ENCODE results near the gene SHKBP1. TPM values are rescaled to one million over a fixed set of nuclear protein-coding genes. Genes with fewer than 3 reads are reported as not detected.

The SHKBP1 gene
- total and polyA plus RNA-seq, 9 of the 15 experiments (the other 6 are each of a cell fraction or from before 2014, with no cell fraction given): 1.2 to 58.1 (median 22.3) TPM

DNA sequence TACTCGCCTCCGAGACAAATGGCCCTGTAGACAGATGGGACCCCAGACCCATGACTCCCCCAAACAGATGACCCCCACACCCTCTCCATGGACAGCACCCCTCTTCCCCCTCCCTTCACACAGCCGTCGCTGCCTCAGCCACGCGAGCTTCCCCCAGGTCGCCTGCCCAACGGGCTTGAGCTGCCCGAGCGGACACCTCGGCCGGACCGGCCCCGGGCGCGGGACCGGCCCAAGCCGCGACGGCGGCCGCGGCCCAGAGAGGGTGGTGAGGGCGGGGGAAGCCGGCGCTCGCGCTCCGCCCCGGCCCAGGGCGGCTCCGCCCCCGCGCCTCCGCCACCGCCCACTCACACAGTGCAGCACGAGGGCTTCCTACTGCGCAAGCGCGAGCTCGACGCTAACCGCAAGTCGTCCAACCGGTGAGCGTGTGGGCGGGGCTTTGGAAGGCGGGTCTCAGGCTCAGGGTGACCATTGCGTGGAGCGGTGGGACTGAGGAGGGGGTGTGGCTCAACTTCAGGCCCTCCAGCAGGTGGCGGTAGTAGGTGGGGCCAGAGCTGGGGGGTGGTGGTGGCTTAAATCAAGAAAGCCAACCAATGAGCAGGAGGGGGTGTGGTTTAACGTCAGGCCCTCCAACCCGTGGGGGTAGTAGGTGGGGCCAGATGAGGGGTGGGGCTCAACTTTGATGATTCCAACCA, 6.2 kb upstream of the SHKBP1 start (continued):
- TF ChIP-seq FOXA3 (CRISPR knock-in tag; conservative IDR thresholded peaks at IDR 0.05 in 1 of 2, IDR thresholded peaks at IDR 0.05 in 1 of 2): peak in 1 of 2 experiments; percentile 52; a peak in 1 of 4 replicates
- TF ChIP-seq ATF7 (IDR thresholded peaks at IDR 0.05): peak; percentile 77
- TF ChIP-seq, protein P1, sequence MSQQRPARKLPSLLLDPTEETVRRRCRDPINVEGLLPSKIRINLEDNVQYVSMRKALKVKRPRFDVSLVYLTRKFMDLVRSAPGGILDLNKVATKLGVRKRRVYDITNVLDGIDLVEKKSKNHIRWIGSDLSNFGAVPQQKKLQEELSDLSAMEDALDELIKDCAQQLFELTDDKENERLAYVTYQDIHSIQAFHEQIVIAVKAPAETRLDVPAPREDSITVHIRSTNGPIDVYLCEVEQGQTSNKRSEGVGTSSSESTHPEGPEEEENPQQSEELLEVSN (IDR thresholded peaks at IDR 0.05; ENCODE audit: borderline replicate concordance in 1 of 2, extremely low read depth in 1 of 2, insufficient read depth in 1 of 2, insufficient read length in 1 of 2, low read depth in 1 of 2, low read length in 1 of 2, poor library complexity in 1 of 2, severe bottlenecking in 1 of 2): peak; percentile 88 to 97

DNA sequence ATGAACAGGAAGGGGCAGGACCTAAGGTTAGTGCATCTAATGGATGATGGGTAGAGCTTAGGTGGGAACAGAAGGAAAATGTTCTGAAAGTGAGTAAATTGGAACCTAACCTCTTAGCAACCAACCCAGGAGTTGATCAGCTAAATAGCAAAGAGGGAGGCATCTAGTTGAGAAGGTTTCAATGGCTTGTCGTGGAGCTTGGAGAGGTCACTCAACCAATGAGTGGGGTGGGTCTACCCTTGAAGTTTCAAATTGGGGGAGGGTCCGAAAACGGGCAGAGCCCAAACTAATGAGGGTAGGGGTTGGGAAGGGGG, 5.7 kb upstream of the SHKBP1 start:
- POLR2A ChIA-PET: interaction anchor here (0.5 to 1.5 kb wide), 9 partner anchors 15 to 741 kb away, joined by 3 to 6 read pairs (median 3); no protein-coding TSS in a partner anchor
- no peaks in the 10 kb centered on the region for H3K9me1 ChIP-seq (ENCODE audit: control insufficient read depth, insufficient read depth, low read length)
- intact Hi-C loops (cut with micrococcal nuclease): no loop called here
- no peak overlapping the region for H3K4me3 ChIP-seq
- 15% methylated on average over 3 of the region's 3 CpGs for WGBS (ENCODE audit: insufficient coverage, low coverage, missing lambda C conversion rate)
- H3K79me2 ChIP-seq (ENCODE audit: control insufficient read depth, insufficient read depth, low read length): no peaks in the 10 kb centered on the region
- DNase-seq (ENCODE audit: extremely low read depth in 1 of 4, low spot score in 3 of 4): no peak
- H2AFZ ChIP-seq (ENCODE audit: low read depth, low read length): peak overlapping the region; percentile 64
- no peak overlapping the region for H3K9ac ChIP-seq (ENCODE audit: insufficient read depth in 1 of 2, low read depth in 2 of 2, low read length in 2 of 2)
- H3K9me3 ChIP-seq (replicated peaks; ENCODE audit: control insufficient read depth, insufficient read depth, low read depth, low read length): no peaks in the 10 kb centered on the region
- TF ChIP-seq, protein P2, sequence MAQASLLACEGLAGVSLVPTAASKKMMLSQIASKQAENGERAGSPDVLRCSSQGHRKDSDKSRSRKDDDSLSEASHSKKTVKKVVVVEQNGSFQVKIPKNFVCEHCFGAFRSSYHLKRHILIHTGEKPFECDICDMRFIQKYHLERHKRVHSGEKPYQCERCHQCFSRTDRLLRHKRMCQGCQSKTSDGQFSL (CRISPR knock-in tag; IDR thresholded peaks at IDR 0.05): peak; percentile 76; the same call in 1 of the 2 replicates
- TF ChIP-seq, protein P2 (tag; IDR thresholded peaks at IDR 0.05): no peak
- TF ChIP-seq NFRKB (IDR thresholded peaks at IDR 0.05; ENCODE audit: low read depth) (no peak), BRD4 (IDR thresholded peaks at IDR 0.05) (no peak), SP1 (CRISPR knock-in tag; IDR thresholded peaks at IDR 0.05) (peak; percentile 69), TRIM24 (IDR thresholded peaks at IDR 0.05) (no peak), CREB1 (IDR thresholded peaks at IDR 0.05) (no peak), CREB1 (CRISPR knock-in tag; IDR thresholded peaks at IDR 0.05) (0 out of 2 replicates have a peak, but pooled peaks have one; percentile 40), ELF4 (CRISPR knock-in tag; IDR thresholded peaks at IDR 0.05) (no peak), EP300 (IDR thresholded peaks at IDR 0.05; ENCODE audit: low read length) (0 out of 2 replicates have a peak, but pooled peaks have one; percentile 1), CXXC5 (CRISPR knock-in tag; IDR thresholded peaks at IDR 0.05) (no peak), NFYB (IDR thresholded peaks at IDR 0.05; ENCODE audit: extremely low read depth, insufficient read length) (peak; percentile 84), SRSF1 (IDR thresholded peaks at IDR 0.05; ENCODE audit: low read depth, low read length) (no peak)
- TF ChIP-seq, protein P3, sequence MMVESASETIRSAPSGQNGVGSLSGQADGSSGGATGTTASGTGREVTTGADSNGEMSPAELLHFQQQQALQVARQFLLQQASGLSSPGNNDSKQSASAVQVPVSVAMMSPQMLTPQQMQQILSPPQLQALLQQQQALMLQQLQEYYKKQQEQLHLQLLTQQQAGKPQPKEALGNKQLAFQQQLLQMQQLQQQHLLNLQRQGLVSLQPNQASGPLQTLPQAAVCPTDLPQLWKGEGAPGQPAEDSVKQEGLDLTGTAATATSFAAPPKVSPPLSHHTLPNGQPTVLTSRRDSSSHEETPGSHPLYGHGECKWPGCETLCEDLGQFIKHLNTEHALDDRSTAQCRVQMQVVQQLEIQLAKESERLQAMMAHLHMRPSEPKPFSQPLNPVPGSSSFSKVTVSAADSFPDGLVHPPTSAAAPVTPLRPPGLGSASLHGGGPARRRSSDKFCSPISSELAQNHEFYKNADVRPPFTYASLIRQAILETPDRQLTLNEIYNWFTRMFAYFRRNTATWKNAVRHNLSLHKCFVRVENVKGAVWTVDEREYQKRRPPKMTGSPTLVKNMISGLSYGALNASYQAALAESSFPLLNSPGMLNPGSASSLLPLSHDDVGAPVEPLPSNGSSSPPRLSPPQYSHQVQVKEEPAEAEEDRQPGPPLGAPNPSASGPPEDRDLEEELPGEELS (CRISPR knock-in tag; IDR thresholded peaks at IDR 0.05; ENCODE audit: borderline replicate concordance): no peak
- no peaks in the 10 kb centered on the region for H3K36me3 ChIP-seq (ENCODE audit: control insufficient read depth, insufficient read depth, low read length)
- no peak for ATAC-seq
- H3K4me1 ChIP-seq (replicated peaks in 1 of 2; ENCODE audit: control insufficient read depth in 2 of 2, insufficient read depth in 2 of 2, low read length in 2 of 2): peaks cover 4 to 32% of the 10 kb centered on the region in 2 experiments
- CTCF ChIA-PET (ENCODE audit: low intra/inter-chr PET ratio): interaction anchor here (1.1 kb wide), 1 partner anchor 28 kb away, joined by 3 read pairs; no protein-coding TSS in a partner anchor
- H4K20me1 ChIP-seq (replicated peaks; ENCODE audit: control insufficient read depth, insufficient read depth, low read length): no peaks in the 10 kb centered on the region
- H3K4me2 ChIP-seq (ENCODE audit: insufficient read depth, low read length): peak overlapping the region; percentile 56; the same call in 1 of the 2 replicates
- FAIRE-seq: no peak
- BruUV-seq (replicated peaks): no TSS peak
- no peak overlapping the region for H3K27ac ChIP-seq (ENCODE audit: extremely low read depth, low read depth, low read length)
- in situ Hi-C loops (cut with MboI): no loop called here
- peaks cover 7 to 15% of the 10 kb centered on the region in 2 experiments; a peak in 4 of 5 replicates for H3K27me3 ChIP-seq (ENCODE audit: control insufficient read depth in 2 of 2, insufficient read depth in 2 of 2, low read length in 2 of 2)

All from K562 (cell line).